HG03571 (cell line): ENCODE measurements around the gene FCRL4.
A peak's percentile ranks its signal among the peaks of the same experiment; 100 is the strongest.
"Not testable (repeated sequence)": the region's sequence is repeated elsewhere in the genome, so short reads cannot be mapped to it uniquely, and the experiment has no call there.

Experiments used
- ATAC-seq: cut with Tn5 transposase; IDR thresholded peaks from one replicate; pipeline ENCODE4 v1.9.1; 2021; ENCODE audit not compliant: unreplicated experiment

FCRL4 gene

GRCh38 chr1:157551694-157552693 is 45.9 kb downstream of the FCRL4 start, which contains the start of gene FCRL5:
FCRL5 (minus strand) TSS chr1:157552515; CDS start chr1:157552362, 153 bp downstream.
- ATAC-seq: peak; percentile 74

GRCh38 chr1:157548081-157548480 is 49.8 kb downstream of the FCRL4 start:
- ATAC-seq: not testable (repeated sequence)

GRCh38 chr1:157542676-157543075 is 55.2 kb downstream of the FCRL4 start:
- no peak for ATAC-seq

- ATAC-seq: no peak
These were observed 57.0 kb downstream of the FCRL4 start for GRCh38 chr1:157540852-157541251.

GRCh38 chr1:157540160-157540748 is 57.6 kb downstream of the FCRL4 start:
- ATAC-seq: no peak

GRCh38 chr1:157539568-157539967 is 58.3 kb downstream of the FCRL4 start:
- no peak for ATAC-seq

- no peak for ATAC-seq
These were observed 65.3 kb downstream of the FCRL4 start for GRCh38 chr1:157532569-157532968.

- ATAC-seq: peak; percentile 56
These were observed 74.0 kb downstream of the FCRL4 start for GRCh38 chr1:157523774-157524493.
